Brain microvascular endothelial cell (primary cell): ENCODE results near the gene SHE.
A peak's percentile ranks its signal among the peaks of the same experiment; 100 is the strongest.

Experiments used
- DNase-seq: peaks from one replicate; pipeline ENCODE4 v3.0.0-alpha.2; 2020
- H3K27ac ChIP-seq: fragments of 250-450 bp; sonication (Bioruptor Pico); 2 replicates; pipeline ENCODE4 v1.5.1; 2020; ENCODE audit warnings: mild to moderate bottlenecking, moderate library complexity
- H3K27me3 ChIP-seq: fragments of 250-450 bp; sonication (Bioruptor Pico); replicated peaks from 2 replicates; pipeline ENCODE4 v1.5.1; 2020; ENCODE audit warnings: mild to moderate bottlenecking
- H3K36me3 ChIP-seq: fragments of 250-450 bp; sonication (Bioruptor Pico); replicated peaks from 2 replicates; pipeline ENCODE4 v1.5.1; 2020; ENCODE audit warnings: mild to moderate bottlenecking
- H3K4me3 ChIP-seq: 2 replicates; pipeline ENCODE4 v1.5.1; 2011; ENCODE audit warnings: low read depth, mild to moderate bottlenecking, control low read depth, low read length, moderate library complexity
- CTCF ChIP-seq: IDR thresholded peaks from 2 replicates; pipeline ENCODE4 v1.5.1; 2011; ENCODE audit warnings: low read depth, mild to moderate bottlenecking, moderate library complexity, low read length, control low read depth, inconsistent platforms; ENCODE audit errors: missing control alignments
- in situ Hi-C: cut with HindIII; loops from 2 replicates; pipeline ENCODE4 v1.10.0; 2017; ENCODE audit warnings: low sequenced_read_pairs, low pct_ligation_motif_present

The SHE gene

DNA sequence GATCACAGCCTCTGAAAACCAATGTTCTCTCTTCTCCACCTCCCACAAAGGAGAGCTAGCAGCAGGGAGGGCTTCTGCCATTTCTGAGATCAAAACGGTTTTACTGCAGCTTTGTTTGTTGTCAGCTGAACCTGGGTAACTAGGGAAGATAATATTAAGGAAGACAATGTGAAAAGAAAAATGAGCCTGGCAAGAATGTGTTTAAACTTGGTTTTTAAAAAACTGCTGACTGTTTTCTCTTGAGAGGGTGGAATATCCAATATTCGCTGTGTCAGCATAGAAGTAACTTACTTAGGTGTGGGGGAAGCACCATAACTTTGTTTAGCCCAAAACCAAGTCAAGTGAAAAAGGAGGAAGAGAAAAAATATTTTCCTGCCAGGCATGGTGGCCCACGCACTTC, 36.0 kb downstream of the SHE start:
- no peak overlapping the region for H3K4me3 ChIP-seq
- in situ Hi-C loops, result no loop called here
- DNase-seq, result no peak
- H3K27ac ChIP-seq, result no peak overlapping the region
- no peak for TF ChIP-seq CTCF
- no peaks in the 10 kb centered on the region for H3K27me3 ChIP-seq
- H3K36me3 ChIP-seq, result no peaks in the 10 kb centered on the region

GRCh38 chr1:154465621-154466195, 36.5 kb downstream of the SHE start:
- Histone ChIP-seq H3K4me3 (no peak overlapping the region), H3K36me3 (no peaks in the 10 kb centered on the region), H3K27me3 (no peaks in the 10 kb centered on the region), H3K27ac (no peak overlapping the region)
- no peak for DNase-seq
- TF ChIP-seq CTCF, result no peak
- in situ Hi-C loops, result no loop called here

- peak overlapping the region; percentile 78 for H3K27ac ChIP-seq
- in situ Hi-C loops, result no loop called here
- no peaks in the 10 kb centered on the region for H3K27me3 ChIP-seq
- peak; percentile 10 for DNase-seq
- H3K36me3 ChIP-seq, result no peaks in the 10 kb centered on the region
- TF ChIP-seq CTCF, result no peak
- H3K4me3 ChIP-seq, result no peak overlapping the region
These were observed 38.7 kb downstream of the SHE start for GRCh38 chr1:154463512-154463990.

DNA sequence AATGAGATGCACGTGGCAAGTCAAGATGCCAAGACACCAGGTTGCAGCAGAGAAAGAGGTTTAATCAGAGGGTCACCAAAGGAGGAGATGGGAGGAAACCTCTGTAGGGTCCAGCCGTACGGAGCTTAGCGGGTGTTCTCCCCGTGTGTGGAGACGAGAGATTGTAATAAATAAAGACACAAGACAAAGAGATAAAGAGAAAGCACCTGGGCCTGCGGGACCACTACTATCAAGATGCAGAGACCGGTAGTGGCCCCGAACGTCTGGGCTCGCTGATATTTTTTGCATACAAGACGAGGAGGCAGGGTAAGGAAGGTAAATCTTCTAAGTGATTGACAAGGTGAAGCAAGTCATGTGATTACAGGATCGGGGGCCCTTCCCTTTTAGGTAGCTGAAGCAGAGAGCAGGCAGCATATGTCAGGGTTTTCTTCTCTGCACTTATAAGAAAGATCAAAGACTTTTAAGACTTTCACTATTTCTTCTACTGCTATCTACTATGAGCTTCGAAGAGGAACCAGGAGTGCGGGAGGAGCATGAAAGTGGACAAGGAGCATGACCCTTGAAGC, 41.4 kb downstream of the SHE start:
- Histone ChIP-seq H3K27me3 (no peaks in the 10 kb centered on the region), H3K4me3 (no peak overlapping the region), H3K27ac (no peak overlapping the region), H3K36me3 (no peaks in the 10 kb centered on the region)
- DNase-seq, result no peak
- TF ChIP-seq CTCF, result no peak
- in situ Hi-C loops, result no loop called here

- Histone ChIP-seq H3K27ac (no peak overlapping the region), H3K4me3 (no peak overlapping the region), H3K36me3 (no peaks in the 10 kb centered on the region), H3K27me3 (no peaks in the 10 kb centered on the region)
- in situ Hi-C loops, result no loop called here
- no peak for TF ChIP-seq CTCF
- no peak for DNase-seq
These were observed 43.1 kb downstream of the SHE start for GRCh38 chr1:154459080-154459479.

DNA sequence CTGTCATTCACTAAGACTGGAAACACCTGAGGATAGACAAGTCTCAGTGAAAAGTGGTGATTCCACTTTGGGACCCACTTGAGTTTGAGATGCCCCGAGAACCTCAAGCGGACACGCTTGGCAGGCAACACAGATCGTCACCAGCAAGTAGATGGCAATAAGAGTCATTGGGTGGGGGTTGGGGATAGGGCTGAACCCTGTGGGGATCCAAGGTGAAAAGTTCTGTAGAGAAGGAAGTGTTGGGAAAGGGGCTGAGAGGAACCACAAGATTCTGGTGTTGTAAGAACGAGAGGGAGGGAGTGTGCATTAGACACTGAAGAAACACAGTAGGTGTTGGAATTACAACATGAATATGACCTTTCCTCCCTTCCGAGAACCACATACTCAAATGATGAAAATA, 45.6 kb downstream of the SHE start:
- in situ Hi-C loops, result no loop called here
- H3K4me3 ChIP-seq, result no peak overlapping the region
- DNase-seq, result no peak
- TF ChIP-seq CTCF, result no peak
- H3K27ac ChIP-seq, result no peak overlapping the region
- no peaks in the 10 kb centered on the region for H3K36me3 ChIP-seq
- no peaks in the 10 kb centered on the region for H3K27me3 ChIP-seq
